IMR-90 (cell line): Measurements from ENCODE around the gene GMPPB. TPM values are rescaled to one million over a fixed set of nuclear protein-coding genes. Genes with fewer than 3 reads are reported as not detected.
"Not testable (repeated sequence)": the region's sequence is repeated elsewhere in the genome, so short reads cannot be mapped to it uniquely, and the experiment has no call there.

ENCODE experiments used
- ATAC-seq: fragments of 200-7000 bp; cut with Tn5 transposase; 2 replicates; pipeline ENCODE4 v1.9.1; 2020; ENCODE audit warnings: low read depth, mild to moderate bottlenecking, moderate library complexity
- BruUV-seq: library from RNA; stranded (reverse); fragments of 400-500 nt; replicated peaks from 2 replicates; lab custom pipeline; 2021; lab: Mats Ljungman, UMichigan
- CTCF ChIA-PET: fragments of 300-600 bp; formaldehyde crosslinking; extraction: SDS; loops from one replicate; lab custom pipeline; 2021; ENCODE audit warnings: antibody characterized with exemption; lab: Yijun Ruan, JAX
- POLR2A ChIA-PET: fragments of 300-600 bp; sonication (Branson Sonifier 250); formaldehyde crosslinking; loops from one replicate; lab custom pipeline; 2022; ENCODE audit warnings: antibody characterized with exemption; ENCODE audit not compliant: unreplicated experiment; lab: Charles Lee
- DNase-seq: peaks from one replicate; pipeline ENCODE4 v3.0.0; 2013
- H2AFZ ChIP-seq: replicated peaks from 2 replicates; pipeline ENCODE3; 2013; ENCODE audit warnings: low read length, mild to moderate bottlenecking; ENCODE audit not compliant: poor library complexity
- H2AK5ac ChIP-seq: 2 replicates; pipeline ENCODE4 v1.6.1; 2013; ENCODE audit warnings: low read depth, low read length, inconsistent platforms
- H2AK9ac ChIP-seq: replicated peaks from 2 replicates; pipeline ENCODE3; 2013; ENCODE audit warnings: mild to moderate bottlenecking, low read depth, low read length, moderate library complexity; ENCODE audit not compliant: poor library complexity
- H2BK120ac ChIP-seq: 2 replicates; pipeline ENCODE4 v1.6.1; 2013; ENCODE audit warnings: low read depth, low read length, inconsistent platforms
- H2BK15ac ChIP-seq: 3 replicates; pipeline ENCODE4 v1.6.1; 2013; ENCODE audit warnings: low read depth, low read length, inconsistent platforms
- H2BK20ac ChIP-seq: 2 replicates; pipeline ENCODE4 v1.6.1; 2013; ENCODE audit warnings: low read depth, mild to moderate bottlenecking, inconsistent platforms, low read length, moderate library complexity
- H2BK5ac ChIP-seq: 2 replicates; pipeline ENCODE4 v1.6.1; 2013; ENCODE audit warnings: mild to moderate bottlenecking, low read depth, low read length, inconsistent platforms; ENCODE audit not compliant: poor library complexity, severe bottlenecking
- H3K14ac ChIP-seq: replicated peaks from 2 replicates; pipeline ENCODE4 v1.6.1; 2013; ENCODE audit warnings: low read depth, low read length, inconsistent platforms
- H3K18ac ChIP-seq: 2 replicates; pipeline ENCODE4 v1.6.1; 2013; ENCODE audit warnings: low read depth, low read length, control low read depth
- H3K23ac ChIP-seq: 2 replicates; pipeline ENCODE4 v1.6.1; 2013; ENCODE audit warnings: low read depth, low read length, inconsistent platforms
- H3K27ac ChIP-seq: 2 replicates; pipeline ENCODE4 v1.5.1; 2013; ENCODE audit warnings: mild to moderate bottlenecking, control low read depth, low read length; ENCODE audit not compliant: insufficient read depth
- H3K27me3 ChIP-seq: 2 replicates; pipeline ENCODE4 v1.6.1; 2013; ENCODE audit warnings: low read length; ENCODE audit not compliant: control insufficient read depth, insufficient read depth
- H3K36me3 ChIP-seq: 2 replicates; pipeline ENCODE4 v1.6.1; 2013; ENCODE audit warnings: low read length, mixed read lengths; ENCODE audit not compliant: control insufficient read depth, insufficient read depth
- H3K4ac ChIP-seq: 2 replicates; pipeline ENCODE4 v1.6.1; 2013; ENCODE audit warnings: low read depth, low read length, inconsistent platforms
- H3K4me1 ChIP-seq: 2 replicates; pipeline ENCODE4 v1.6.1; 2013; ENCODE audit warnings: low read length, mixed read lengths; ENCODE audit not compliant: control insufficient read depth, insufficient read depth
- H3K4me2 ChIP-seq: 2 replicates; pipeline ENCODE4 v1.6.1; 2013; ENCODE audit warnings: low read depth, mild to moderate bottlenecking, control low read depth, low read length, moderate library complexity
- H3K4me3 ChIP-seq: 2 replicates; pipeline ENCODE4 v1.5.1; 2013; ENCODE audit warnings: low read depth, mild to moderate bottlenecking, control low read depth, low read length, moderate library complexity; ENCODE audit not compliant: insufficient read depth
- H3K56ac ChIP-seq: 2 replicates; pipeline ENCODE4 v1.6.1; 2013; ENCODE audit warnings: low read length, inconsistent platforms; ENCODE audit not compliant: insufficient read depth; ENCODE audit errors: extremely low read depth
- H3K79me1 ChIP-seq, 2 experiments: 2 replicates each; pipeline ENCODE4 v1.6.1; 2013; ENCODE audit warnings: low read length in 2 of 2, inconsistent platforms in 1 of 2, low read depth in 1 of 2
- H3K9ac ChIP-seq: 2 replicates; pipeline ENCODE4 v1.6.1; 2013; ENCODE audit warnings: low read depth, low read length, control low read depth
- H3K9me1 ChIP-seq: 2 replicates; pipeline ENCODE4 v1.6.1; 2013; ENCODE audit warnings: low read length, inconsistent platforms; ENCODE audit not compliant: insufficient read depth
- H3K9me3 ChIP-seq: 2 replicates; pipeline ENCODE4 v1.6.1; 2013; ENCODE audit warnings: low read length; ENCODE audit not compliant: control insufficient read depth, insufficient read depth
- H4K20me1 ChIP-seq: 2 replicates; pipeline ENCODE4 v1.6.1; 2013; ENCODE audit warnings: low read length, inconsistent platforms; ENCODE audit not compliant: insufficient read depth
- H4K5ac ChIP-seq: 2 replicates; pipeline ENCODE4 v1.6.1; 2013; ENCODE audit warnings: mild to moderate bottlenecking, low read depth, low read length, control low read depth
- H4K8ac ChIP-seq, 2 experiments: 2 replicates each; pipeline ENCODE4 v1.6.1; 2013; ENCODE audit warnings: low read depth in 2 of 2, low read length in 2 of 2, control low read depth in 1 of 2, inconsistent platforms in 1 of 2
- H4K91ac ChIP-seq: 2 replicates; pipeline ENCODE4 v1.6.1; 2013; ENCODE audit warnings: low read depth, low read length, inconsistent platforms; ENCODE audit not compliant: insufficient read depth
- WGBS, 2 experiments: methylation state at CpG; one replicate each; pipeline versions ENCODE4 v1.1.5 to v1.1.7; 2013; ENCODE audit warnings: missing lambda C conversion rate in 2 of 2; ENCODE audit not compliant: insufficient read length in 1 of 2; ENCODE audit errors: extremely low coverage in 2 of 2; 5-methylcytosine and 5-hydroxymethylcytosine counted together
- dilution Hi-C: fragments of 300-500 bp; cut with HindIII; formaldehyde crosslinking; loops from one replicate; pipeline ENCODE4 v1.14.3; 2018; ENCODE audit warnings: low sequenced_read_pairs; ENCODE audit not compliant: unreplicated experiment
- in situ Hi-C: fragments of 300-500 bp; cut with MboI; formaldehyde crosslinking; loops from 3 replicates; pipeline ENCODE4 v1.14.3; 2019; ENCODE audit warnings: low sequenced_read_pairs, inconsistent platforms, mixed read lengths
- intact Hi-C: fragments of 100-400 bp; cut with micrococcal nuclease; formaldehyde crosslinking; loops from 2 replicates; pipeline ENCODE4 v1.10.0; 2022
- polyA plus RNA-seq, 3 experiments: library from polyadenylated mRNA; depleted of rRNA; stranded (reverse); fragments of >200 nt; gene quantifications; 2 replicates each; pipeline ENCODE4 v1.2.3, GENCODE V29; 2012; ENCODE audit warnings: low replicate concordance in 1 of 3
- total RNA-seq: library from RNA; depleted of rRNA; stranded (reverse); fragments of >200 nt; gene quantifications from 2 replicates; pipeline ENCODE4 v1.2.3, GENCODE V29; 2012

The GMPPB gene
- total and polyA plus RNA-seq, 2 of the 4 experiments (the other 2 are of a cell fraction): 27.9 to 37.3 TPM

DNA sequence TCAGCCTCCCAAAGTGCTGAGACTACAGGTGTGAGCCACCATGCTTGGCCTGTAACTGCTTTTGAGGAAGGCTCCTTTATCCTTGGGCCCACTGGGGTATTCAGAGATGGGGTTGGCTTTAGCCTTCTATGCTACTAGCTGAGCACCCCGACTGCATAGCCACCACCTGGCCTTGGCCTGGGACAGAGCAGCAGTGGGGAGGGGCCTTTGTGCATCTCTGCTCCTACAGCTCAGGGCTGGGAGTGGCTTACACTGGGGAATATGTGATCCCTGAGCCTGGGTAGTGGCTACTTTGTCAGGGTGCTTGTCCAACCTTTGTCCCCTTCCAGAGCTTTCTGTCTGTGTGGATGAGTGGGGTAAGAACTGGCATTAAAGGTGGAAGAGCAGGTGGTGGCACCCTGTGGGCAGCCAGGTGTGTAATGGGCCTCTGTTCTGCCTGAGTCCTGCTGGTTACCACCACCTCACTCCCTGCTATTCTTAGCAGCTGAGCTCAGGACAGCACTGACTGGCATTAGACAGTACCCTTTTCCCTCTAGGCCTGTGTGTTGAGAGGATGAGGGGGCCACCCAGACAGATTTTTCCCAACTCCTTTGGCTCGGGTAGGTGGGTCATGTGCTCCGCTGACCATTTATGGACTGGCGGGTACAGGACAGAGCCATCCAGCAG lies 28.3 kb downstream of the GMPPB start:
- H3K4me1 ChIP-seq, H2BK120ac ChIP-seq, DNase-seq, H2AK9ac ChIP-seq, H2BK5ac ChIP-seq, CTCF ChIA-PET, H2BK15ac ChIP-seq, H3K9ac ChIP-seq, H3K9me3 ChIP-seq, H3K18ac ChIP-seq, dilution Hi-C loops, H4K91ac ChIP-seq, in situ Hi-C loops, H4K8ac ChIP-seq, H3K14ac ChIP-seq, H3K27ac ChIP-seq, H4K20me1 ChIP-seq, H3K4ac ChIP-seq, H2AFZ ChIP-seq, H3K23ac ChIP-seq, H3K56ac ChIP-seq, H4K5ac ChIP-seq, H2BK20ac ChIP-seq, ATAC-seq, H3K4me2 ChIP-seq, H3K4me3 ChIP-seq, H3K27me3 ChIP-seq, POLR2A ChIA-PET, intact Hi-C loops, BruUV-seq, H2AK5ac ChIP-seq, H3K9me1 ChIP-seq: not testable (repeated sequence)
- Histone ChIP-seq H3K79me1 (peaks cover 7 to 25% of the 10 kb centered on the region in 2 experiments), H3K36me3 (peaks cover 23% of the 10 kb centered on the region)
- WGBS, 2 experiments: no CpG with 5 or more reads among the region's 4 CpGs

DNA sequence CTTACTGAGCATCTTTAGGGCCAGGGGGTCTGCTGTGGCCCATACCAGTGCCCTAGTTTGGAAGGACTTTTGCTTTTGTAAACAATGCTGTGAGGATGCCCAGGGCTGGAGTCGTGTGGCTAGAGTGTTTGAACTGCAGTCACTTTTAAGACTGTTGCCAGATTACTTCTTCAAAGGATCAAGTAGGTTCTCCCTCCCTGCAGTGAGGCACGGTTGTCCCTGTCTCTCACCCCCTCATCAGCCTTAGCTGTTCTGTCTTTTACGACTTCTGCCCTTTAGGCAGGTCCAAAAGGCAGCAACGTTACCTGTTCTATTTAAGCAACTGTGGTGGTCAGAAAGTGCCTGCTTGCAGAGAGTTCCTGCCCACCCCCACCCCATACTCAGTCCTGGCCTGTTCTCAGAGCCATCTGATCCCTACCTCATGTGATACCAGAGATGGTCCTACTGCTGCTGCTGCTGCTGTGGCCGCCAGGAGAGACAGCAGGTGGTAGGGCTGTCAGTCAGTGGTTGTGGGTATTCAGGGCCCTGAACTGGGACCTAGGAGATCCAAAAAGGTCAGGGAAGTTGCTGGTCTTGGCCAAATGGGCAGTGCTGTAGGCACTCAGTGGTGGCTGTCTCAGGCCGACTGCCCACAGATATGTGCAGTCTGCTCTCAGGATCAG lies 29.2 kb downstream of the GMPPB start:
- CTCF ChIA-PET, BruUV-seq, H3K14ac ChIP-seq, H4K91ac ChIP-seq, POLR2A ChIA-PET, H4K20me1 ChIP-seq, H3K56ac ChIP-seq, H3K4me3 ChIP-seq, H3K4me2 ChIP-seq, DNase-seq, H3K4ac ChIP-seq, H3K9ac ChIP-seq, H4K5ac ChIP-seq, dilution Hi-C loops, H2AFZ ChIP-seq, H2AK9ac ChIP-seq, H3K9me1 ChIP-seq, in situ Hi-C loops, H2BK5ac ChIP-seq, H3K9me3 ChIP-seq, H3K23ac ChIP-seq, intact Hi-C loops, H2BK15ac ChIP-seq, H3K18ac ChIP-seq, H3K4me1 ChIP-seq, H3K27me3 ChIP-seq, H3K27ac ChIP-seq, H2BK20ac ChIP-seq, H2AK5ac ChIP-seq, H2BK120ac ChIP-seq, ATAC-seq, H4K8ac ChIP-seq: not testable (repeated sequence)
- WGBS, 2 experiments: no CpG with 5 or more reads among the region's 6 CpGs
- Histone ChIP-seq H3K36me3 (peaks cover 14% of the 10 kb centered on the region), H3K79me1 (peaks cover 7 to 34% of the 10 kb centered on the region in 2 experiments)
